ENCODE results near the gene GLYR1. TPM values are rescaled to one million over a fixed set of nuclear protein-coding genes. Genes with fewer than 3 reads are reported as not detected.

GLYR1 gene
- total and polyA plus RNA-seq, 2 donors (not counting 1 experiment from before 2014, with no cell fraction given): 34.0 to 137 TPM

DNA sequence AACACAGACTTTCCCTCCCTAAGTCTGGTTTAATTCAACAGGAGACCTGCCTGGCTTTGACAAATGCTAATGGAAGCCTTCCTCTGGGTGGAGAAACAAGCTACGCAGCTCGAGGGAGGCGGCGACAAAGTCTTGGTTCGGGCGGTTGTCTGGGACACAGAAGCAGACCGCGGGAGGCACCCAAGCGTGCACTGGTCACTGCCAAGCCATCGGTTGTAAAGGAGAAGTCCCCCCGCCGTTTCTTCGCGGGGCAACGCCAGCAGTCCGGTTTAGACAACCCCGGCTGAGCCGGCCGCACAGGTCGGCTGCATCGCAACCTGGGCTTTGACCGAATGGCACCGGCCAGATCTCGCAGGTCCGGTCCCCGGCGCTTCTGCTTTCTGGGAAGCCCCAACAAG lies 586 bp downstream of the GLYR1 start:
- DNase-seq: peak; percentile 60
- Histone ChIP-seq H3K36me3 (replicated peaks in 1 of 2; ENCODE audit: control extremely low read depth in 1 of 2, control insufficient read depth in 1 of 2, extremely low read depth in 1 of 2, insufficient read depth in 2 of 2, low read length in 1 of 2) (peaks cover 6 to 22% of the 10 kb centered on the region in 2 experiments), H3K27me3 (replicated peaks in 1 of 4; ENCODE audit: control extremely low read depth in 1 of 4, control insufficient read depth in 3 of 4, insufficient read depth in 4 of 4, low read length in 3 of 4) (no peaks in the 10 kb centered on the region), H3K4me2 (replicated peaks; ENCODE audit: low read depth, low read length, poor library complexity, severe bottlenecking) (peak overlapping the region; percentile 95), H3K27ac (ENCODE audit: low read length in 2 of 2) (peak overlapping the region; percentile 80 to 97), H2AFZ (ENCODE audit: insufficient read depth, low read depth, low read length, poor library complexity, severe bottlenecking) (peak overlapping the region; percentile 87), H3K4me3 (ENCODE audit: control extremely low read depth in 1 of 5, extremely low read depth in 1 of 5, insufficient read depth in 1 of 5, low read depth in 2 of 5, low read length in 4 of 5) (peak overlapping the region; percentile 27 to 96 (median 87)), H3K4me1 (ENCODE audit: control insufficient read depth in 2 of 2, insufficient read depth in 2 of 2, low read length in 2 of 2) (peaks cover 27 to 31% of the 10 kb centered on the region in 2 donors), H3K79me2 (ENCODE audit: control insufficient read depth, insufficient read depth, low read length) (peaks cover 74% of the 10 kb centered on the region), H4K20me1 (ENCODE audit: control insufficient read depth, insufficient read depth, low read length, poor library complexity, severe bottlenecking) (peaks cover 43% of the 10 kb centered on the region), H3K9ac (ENCODE audit: low read length) (peak overlapping the region; percentile 90), H3K9me3 (ENCODE audit: control extremely low read depth in 1 of 3, control insufficient read depth in 2 of 3, insufficient read depth in 1 of 3, low read length in 2 of 3) (no peaks in the 10 kb centered on the region)
- Mint-ChIP-seq H3K9me3 (ENCODE audit: insufficient read depth) (no peaks in the 10 kb centered on the region), H3K27me3 (no peaks in the 10 kb centered on the region), H3K4me1 (peaks cover 31% of the 10 kb centered on the region), H3K27ac (peak overlapping the region; percentile 87), H3K4me3 (peak overlapping the region; percentile 87)
- ChIA-PET POLR2A (no interaction called here), CTCF (no interaction called here)
- intact Hi-C loops (cut with micrococcal nuclease): no loop called here
- WGBS (ENCODE audit: insufficient coverage): under 1% methylated on average over 27 of the region's 27 CpGs
- ATAC-seq (ENCODE audit: low read depth): no peak
- TF ChIP-seq EZH2 (IDR thresholded peaks at IDR 0.05; ENCODE audit: borderline replicate concordance, insufficient read depth, low read depth, low read length, poor library complexity, severe bottlenecking): no peak
- TF ChIP-seq, protein P1, sequence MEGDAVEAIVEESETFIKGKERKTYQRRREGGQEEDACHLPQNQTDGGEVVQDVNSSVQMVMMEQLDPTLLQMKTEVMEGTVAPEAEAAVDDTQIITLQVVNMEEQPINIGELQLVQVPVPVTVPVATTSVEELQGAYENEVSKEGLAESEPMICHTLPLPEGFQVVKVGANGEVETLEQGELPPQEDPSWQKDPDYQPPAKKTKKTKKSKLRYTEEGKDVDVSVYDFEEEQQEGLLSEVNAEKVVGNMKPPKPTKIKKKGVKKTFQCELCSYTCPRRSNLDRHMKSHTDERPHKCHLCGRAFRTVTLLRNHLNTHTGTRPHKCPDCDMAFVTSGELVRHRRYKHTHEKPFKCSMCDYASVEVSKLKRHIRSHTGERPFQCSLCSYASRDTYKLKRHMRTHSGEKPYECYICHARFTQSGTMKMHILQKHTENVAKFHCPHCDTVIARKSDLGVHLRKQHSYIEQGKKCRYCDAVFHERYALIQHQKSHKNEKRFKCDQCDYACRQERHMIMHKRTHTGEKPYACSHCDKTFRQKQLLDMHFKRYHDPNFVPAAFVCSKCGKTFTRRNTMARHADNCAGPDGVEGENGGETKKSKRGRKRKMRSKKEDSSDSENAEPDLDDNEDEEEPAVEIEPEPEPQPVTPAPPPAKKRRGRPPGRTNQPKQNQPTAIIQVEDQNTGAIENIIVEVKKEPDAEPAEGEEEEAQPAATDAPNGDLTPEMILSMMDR (IDR thresholded peaks at IDR 0.05): no peak

DNA sequence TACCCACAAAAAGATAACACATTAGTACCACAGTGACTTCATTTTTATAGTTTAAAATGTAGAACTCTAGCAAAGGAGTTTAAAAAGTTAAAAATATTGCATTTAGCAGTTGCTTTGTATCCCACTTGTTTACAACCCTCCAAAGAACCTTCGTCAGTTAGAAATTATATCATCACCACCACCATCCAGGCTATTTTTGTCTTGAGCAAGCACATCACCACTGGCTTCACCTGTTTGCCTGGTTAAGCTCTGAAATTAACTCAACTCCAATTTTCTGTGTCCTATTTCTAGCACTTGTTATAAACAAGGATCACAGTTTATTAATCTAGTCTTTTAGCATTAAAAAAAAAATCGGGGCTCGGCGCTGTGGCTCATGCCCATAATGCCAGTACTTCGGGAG lies 6.1 kb downstream of the GLYR1 start:
- H3K9me3 Mint-ChIP-seq (ENCODE audit: insufficient read depth): no peaks in the 10 kb centered on the region
- no peak for DNase-seq
- H3K4me3 Mint-ChIP-seq: no peak overlapping the region
- Histone ChIP-seq H2AFZ (ENCODE audit: insufficient read depth, low read depth, low read length, poor library complexity, severe bottlenecking) (no peak overlapping the region), H3K9me3 (ENCODE audit: control extremely low read depth in 1 of 3, control insufficient read depth in 2 of 3, insufficient read depth in 1 of 3, low read length in 2 of 3) (no peaks in the 10 kb centered on the region), H4K20me1 (ENCODE audit: control insufficient read depth, insufficient read depth, low read length, poor library complexity, severe bottlenecking) (peaks cover 19% of the 10 kb centered on the region), H3K9ac (ENCODE audit: low read length) (no peak overlapping the region), H3K4me1 (ENCODE audit: control insufficient read depth in 2 of 2, insufficient read depth in 2 of 2, low read length in 2 of 2) (peaks cover 5 to 8% of the 10 kb centered on the region in 2 donors), H3K27ac (ENCODE audit: low read length in 2 of 2) (no peak overlapping the region), H3K4me2 (replicated peaks; ENCODE audit: low read depth, low read length, poor library complexity, severe bottlenecking) (no peak overlapping the region), H3K79me2 (ENCODE audit: control insufficient read depth, insufficient read depth, low read length) (peaks cover 39% of the 10 kb centered on the region), H3K36me3 (replicated peaks in 1 of 2; ENCODE audit: control extremely low read depth in 1 of 2, control insufficient read depth in 1 of 2, extremely low read depth in 1 of 2, insufficient read depth in 2 of 2, low read length in 1 of 2) (peaks cover 18 to 72% of the 10 kb centered on the region in 2 experiments), H3K4me3 (ENCODE audit: control extremely low read depth in 1 of 5, extremely low read depth in 1 of 5, insufficient read depth in 1 of 5, low read depth in 2 of 5, low read length in 4 of 5) (no peak overlapping the region), H3K27me3 (replicated peaks in 1 of 4; ENCODE audit: control extremely low read depth in 1 of 4, control insufficient read depth in 3 of 4, insufficient read depth in 4 of 4, low read length in 3 of 4) (no peaks in the 10 kb centered on the region)
- H3K27ac Mint-ChIP-seq: no peak overlapping the region
- H3K27me3 Mint-ChIP-seq: no peaks in the 10 kb centered on the region
- TF ChIP-seq EZH2 (IDR thresholded peaks at IDR 0.05; ENCODE audit: borderline replicate concordance, insufficient read depth, low read depth, low read length, poor library complexity, severe bottlenecking): no peak
- TF ChIP-seq, protein P1 (IDR thresholded peaks at IDR 0.05): no peak
- POLR2A ChIA-PET: no interaction called here
- no peak for ATAC-seq (ENCODE audit: low read depth)
- CTCF ChIA-PET: interaction anchor here (0.7 kb wide), 1 partner anchor 217 kb away, joined by 3 read pairs; no protein-coding TSS in a partner anchor
- intact Hi-C loops (cut with micrococcal nuclease): no loop called here
- peaks cover 8% of the 10 kb centered on the region for H3K4me1 Mint-ChIP-seq
- no CpG with 5 or more reads among the region's 5 CpGs for WGBS (ENCODE audit: insufficient coverage)

Measured in B cell (primary cell).